Ovary (tissue), 3 donors: ENCODE data around the gene ARMC10.

ENCODE experiments used
- POLR2A ChIP-seq: fragments of 450-650 bp; IDR thresholded peaks from one replicate; pipeline ENCODE4 v1.6.1; 2017; ENCODE audit warnings: antibody characterized with exemption, mild to moderate bottlenecking, moderate library complexity
- TF ChIP-seq, protein P1 (sequence below), 3 donors: fragments of 450-650 bp in 2 of 3; fragments of 200-600 bp in 1 of 3; IDR thresholded peaks; one replicate each; pipeline versions ENCODE4 v1.5.1 to v1.8.0; 2016 to 2022; ENCODE audit warnings: antibody characterized with exemption in 3 of 3, mild to moderate bottlenecking in 1 of 3
- donor health status: DM: no; HTN: no; CAD: no.

DNA sequence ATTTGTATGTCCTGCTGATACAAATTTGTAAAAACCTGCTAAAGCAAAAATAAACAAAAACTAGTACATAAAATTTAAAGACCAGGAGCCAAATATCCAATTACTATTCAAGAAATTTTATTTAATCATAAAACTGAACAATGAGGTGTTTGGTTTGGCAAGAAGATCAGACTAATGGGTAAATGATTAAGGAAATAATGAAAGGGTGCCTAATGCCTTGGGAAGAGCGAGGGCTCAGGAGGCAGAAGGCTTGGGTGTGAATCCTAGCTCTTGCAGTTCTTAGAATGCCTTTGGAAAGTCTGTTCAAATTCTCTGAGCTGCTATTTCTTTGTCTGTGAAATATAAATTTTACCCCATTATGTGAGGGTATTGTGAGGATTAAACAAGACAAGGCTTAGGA lies 41.6 kb downstream of the ARMC10 start:
- TF ChIP-seq POLR2A, result no peak
- TF ChIP-seq, protein P1, sequence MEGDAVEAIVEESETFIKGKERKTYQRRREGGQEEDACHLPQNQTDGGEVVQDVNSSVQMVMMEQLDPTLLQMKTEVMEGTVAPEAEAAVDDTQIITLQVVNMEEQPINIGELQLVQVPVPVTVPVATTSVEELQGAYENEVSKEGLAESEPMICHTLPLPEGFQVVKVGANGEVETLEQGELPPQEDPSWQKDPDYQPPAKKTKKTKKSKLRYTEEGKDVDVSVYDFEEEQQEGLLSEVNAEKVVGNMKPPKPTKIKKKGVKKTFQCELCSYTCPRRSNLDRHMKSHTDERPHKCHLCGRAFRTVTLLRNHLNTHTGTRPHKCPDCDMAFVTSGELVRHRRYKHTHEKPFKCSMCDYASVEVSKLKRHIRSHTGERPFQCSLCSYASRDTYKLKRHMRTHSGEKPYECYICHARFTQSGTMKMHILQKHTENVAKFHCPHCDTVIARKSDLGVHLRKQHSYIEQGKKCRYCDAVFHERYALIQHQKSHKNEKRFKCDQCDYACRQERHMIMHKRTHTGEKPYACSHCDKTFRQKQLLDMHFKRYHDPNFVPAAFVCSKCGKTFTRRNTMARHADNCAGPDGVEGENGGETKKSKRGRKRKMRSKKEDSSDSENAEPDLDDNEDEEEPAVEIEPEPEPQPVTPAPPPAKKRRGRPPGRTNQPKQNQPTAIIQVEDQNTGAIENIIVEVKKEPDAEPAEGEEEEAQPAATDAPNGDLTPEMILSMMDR (IDR thresholded peaks at IDR 0.05), result no peak
